Brain microvascular endothelial cell (primary cell): ENCODE results near the gene SPATA33.
"Not testable (repeated sequence)": the region's sequence is repeated elsewhere in the genome, so short reads cannot be mapped to it uniquely, and the experiment has no call there.

Source experiments
- DNase-seq: peaks from one replicate; pipeline ENCODE4 v3.0.0-alpha.2; 2020
- H3K27ac ChIP-seq: fragments of 250-450 bp; sonication (Bioruptor Pico); 2 replicates; pipeline ENCODE4 v1.5.1; 2020; ENCODE audit warnings: mild to moderate bottlenecking, moderate library complexity
- H3K27me3 ChIP-seq: fragments of 250-450 bp; sonication (Bioruptor Pico); replicated peaks from 2 replicates; pipeline ENCODE4 v1.5.1; 2020; ENCODE audit warnings: mild to moderate bottlenecking
- H3K36me3 ChIP-seq: fragments of 250-450 bp; sonication (Bioruptor Pico); replicated peaks from 2 replicates; pipeline ENCODE4 v1.5.1; 2020; ENCODE audit warnings: mild to moderate bottlenecking
- H3K4me3 ChIP-seq: 2 replicates; pipeline ENCODE4 v1.5.1; 2011; ENCODE audit warnings: low read depth, mild to moderate bottlenecking, control low read depth, low read length, moderate library complexity
- in situ Hi-C: cut with HindIII; loops from 2 replicates; pipeline ENCODE4 v1.10.0; 2017; ENCODE audit warnings: low sequenced_read_pairs, low pct_ligation_motif_present
- TF ChIP-seq, protein P1 (sequence below): IDR thresholded peaks from 2 replicates; pipeline ENCODE4 v1.5.1; 2011; ENCODE audit warnings: low read depth, mild to moderate bottlenecking, moderate library complexity, low read length, control low read depth, inconsistent platforms; ENCODE audit errors: missing control alignments

Gene SPATA33

GRCh38 chr16:89686520-89687091 is 29.0 kb downstream of the SPATA33 start, which contains the start of gene CDK10:
Gene CDK10, plus strand, starts transcription at chr16:89686689. Its CDS starts 22 bp downstream, at chr16:89686711.
- TF ChIP-seq, protein P1, sequence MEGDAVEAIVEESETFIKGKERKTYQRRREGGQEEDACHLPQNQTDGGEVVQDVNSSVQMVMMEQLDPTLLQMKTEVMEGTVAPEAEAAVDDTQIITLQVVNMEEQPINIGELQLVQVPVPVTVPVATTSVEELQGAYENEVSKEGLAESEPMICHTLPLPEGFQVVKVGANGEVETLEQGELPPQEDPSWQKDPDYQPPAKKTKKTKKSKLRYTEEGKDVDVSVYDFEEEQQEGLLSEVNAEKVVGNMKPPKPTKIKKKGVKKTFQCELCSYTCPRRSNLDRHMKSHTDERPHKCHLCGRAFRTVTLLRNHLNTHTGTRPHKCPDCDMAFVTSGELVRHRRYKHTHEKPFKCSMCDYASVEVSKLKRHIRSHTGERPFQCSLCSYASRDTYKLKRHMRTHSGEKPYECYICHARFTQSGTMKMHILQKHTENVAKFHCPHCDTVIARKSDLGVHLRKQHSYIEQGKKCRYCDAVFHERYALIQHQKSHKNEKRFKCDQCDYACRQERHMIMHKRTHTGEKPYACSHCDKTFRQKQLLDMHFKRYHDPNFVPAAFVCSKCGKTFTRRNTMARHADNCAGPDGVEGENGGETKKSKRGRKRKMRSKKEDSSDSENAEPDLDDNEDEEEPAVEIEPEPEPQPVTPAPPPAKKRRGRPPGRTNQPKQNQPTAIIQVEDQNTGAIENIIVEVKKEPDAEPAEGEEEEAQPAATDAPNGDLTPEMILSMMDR = no peak
- peak within 1 kb of the TSS; percentile 83 for H3K27ac ChIP-seq
- in situ Hi-C loops = no loop called here
- H3K36me3 ChIP-seq = peaks cover 24% of the 10 kb centered on the region
- DNase-seq = peak; percentile 83
- peak within 1 kb of the TSS; percentile 83 for H3K4me3 ChIP-seq
- H3K27me3 ChIP-seq = no peaks in the 10 kb centered on the region

DNA sequence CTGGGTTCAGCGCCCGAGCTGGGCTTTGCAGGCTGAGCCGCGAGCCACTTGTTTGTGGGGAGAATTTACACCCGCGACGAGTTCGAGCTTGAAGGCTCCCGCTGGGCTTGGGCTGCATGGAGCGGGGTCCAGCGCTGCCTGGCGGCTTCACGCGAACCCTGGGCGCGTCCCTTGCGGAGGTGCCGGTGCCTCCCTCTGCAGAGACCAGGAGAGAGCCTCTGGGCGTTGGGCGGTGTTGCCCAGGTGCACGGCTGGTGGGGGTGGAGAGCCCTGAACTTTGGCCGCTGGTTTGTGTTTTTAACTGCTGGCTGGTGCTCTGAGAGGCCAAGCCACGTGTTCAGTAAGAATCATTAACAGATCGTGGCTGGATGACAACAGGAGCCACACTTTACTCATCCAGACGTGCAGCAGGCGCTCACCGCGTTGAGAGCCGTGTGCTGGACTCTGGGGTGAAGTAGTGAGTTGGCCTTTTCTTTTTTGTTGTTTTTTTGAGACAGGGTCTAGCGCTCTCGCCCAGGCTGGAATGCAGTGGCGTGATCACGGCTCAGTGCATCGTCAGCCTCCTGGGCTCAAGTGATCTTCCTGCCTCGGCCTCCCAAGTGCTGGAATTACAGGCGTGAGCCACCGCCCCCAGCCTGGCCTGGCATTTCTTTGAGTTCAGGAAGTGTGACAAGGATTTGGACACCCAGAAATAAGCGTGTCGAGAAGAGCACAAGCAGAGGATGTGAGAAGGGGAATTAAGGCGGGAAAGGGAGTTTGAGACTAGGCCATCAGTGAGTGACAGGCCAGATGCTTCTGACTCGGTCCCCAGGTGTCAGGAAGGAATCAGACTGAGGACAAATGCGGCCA is 29.7 kb downstream of the SPATA33 start:
- TF ChIP-seq, protein P1 = peak; percentile 33
- peak; percentile 57 for DNase-seq
- peak overlapping the region; percentile 83 for H3K27ac ChIP-seq
- H3K27me3 ChIP-seq = no peaks in the 10 kb centered on the region
- H3K36me3 ChIP-seq = peaks cover 25% of the 10 kb centered on the region
- in situ Hi-C loops = no loop called here
- H3K4me3 ChIP-seq = peak overlapping the region; percentile 83

GRCh38 chr16:89688395-89688794 is 30.8 kb downstream of the SPATA33 start:
- TF ChIP-seq, protein P1 = no peak
- no peak overlapping the region for H3K27ac ChIP-seq
- H3K4me3 ChIP-seq = no peak overlapping the region
- H3K36me3 ChIP-seq = peaks cover 33% of the 10 kb centered on the region
- no peak for DNase-seq
- in situ Hi-C loops = no loop called here
- no peaks in the 10 kb centered on the region for H3K27me3 ChIP-seq

DNA sequence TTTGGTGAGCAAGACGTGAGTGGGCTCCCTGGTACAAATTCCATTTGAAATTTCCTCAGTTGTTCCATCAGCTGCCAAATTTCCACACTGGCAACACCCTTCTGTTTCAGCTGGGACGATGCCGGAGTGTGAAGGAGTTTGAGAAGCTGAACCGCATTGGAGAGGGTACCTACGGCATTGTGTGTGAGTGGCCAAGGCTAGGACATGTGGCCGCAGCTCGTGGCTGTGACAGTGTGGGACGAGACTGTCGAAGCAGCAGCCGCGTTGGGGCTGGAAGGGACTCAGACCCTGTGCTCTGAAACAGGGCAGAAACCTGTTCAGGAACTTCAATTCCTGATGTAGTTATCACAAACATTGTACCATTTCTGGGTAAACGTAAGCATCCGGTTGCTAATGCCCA is 31.5 kb downstream of the SPATA33 start:
- Histone ChIP-seq H3K36me3 (peaks cover 40% of the 10 kb centered on the region), H3K27ac (no peak overlapping the region)
- in situ Hi-C loops = no loop called here

DNA sequence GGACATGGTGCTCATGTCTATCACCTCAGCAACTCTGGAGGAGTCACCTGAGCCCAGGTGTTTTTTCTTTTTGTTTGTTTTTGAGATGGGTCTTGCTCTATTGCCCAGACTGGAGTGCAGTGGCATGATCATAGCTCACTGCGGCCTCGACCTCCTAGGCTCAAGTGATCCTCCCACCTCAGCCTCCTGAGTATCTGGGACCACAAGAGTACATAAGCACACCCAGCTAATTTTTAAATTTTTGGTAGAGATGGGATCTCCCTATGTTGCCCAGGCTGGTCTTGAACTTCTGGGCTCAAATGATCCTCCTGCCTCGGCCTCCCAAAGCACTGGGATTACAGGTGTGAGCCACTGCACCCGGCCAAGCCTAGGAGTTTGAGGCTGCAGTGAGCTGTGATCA is 32.0 kb downstream of the SPATA33 start:
- H3K4me3 ChIP-seq, in situ Hi-C loops, H3K27ac ChIP-seq, H3K27me3 ChIP-seq, DNase-seq: not testable (repeated sequence)
- peaks cover 44% of the 10 kb centered on the region for H3K36me3 ChIP-seq

More for the DNA sequence above, 31.5 kb downstream of the SPATA33 start:
- H3K4me3 ChIP-seq = no peak overlapping the region
- DNase-seq = no peak
- TF ChIP-seq, protein P1 = no peak
- no peaks in the 10 kb centered on the region for H3K27me3 ChIP-seq

DNA sequence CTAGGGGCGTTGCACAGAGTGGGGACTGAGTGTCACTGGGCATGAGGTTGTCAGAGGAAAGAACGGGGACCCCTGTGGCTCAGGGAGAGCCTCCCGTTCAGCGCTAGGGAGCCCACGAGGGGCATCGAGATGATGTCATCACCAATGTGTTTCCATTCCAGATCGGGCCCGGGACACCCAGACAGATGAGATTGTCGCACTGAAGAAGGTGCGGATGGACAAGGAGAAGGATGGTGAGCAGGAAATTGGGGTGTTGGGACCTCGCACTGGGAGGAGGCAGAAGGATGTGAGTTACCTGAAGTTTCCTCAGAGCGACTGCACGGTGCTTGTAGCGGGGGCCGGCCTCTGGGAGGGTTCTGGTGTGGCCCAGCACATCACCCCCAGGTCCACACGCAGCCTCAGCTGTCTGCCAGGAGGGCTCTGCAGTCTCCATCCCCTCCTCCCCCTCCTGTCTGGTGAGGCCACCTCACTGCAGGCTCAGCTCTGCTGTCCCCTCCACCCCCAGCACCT is 32.8 kb downstream of the SPATA33 start:
- DNase-seq = no peak
- in situ Hi-C loops = no loop called here
- Histone ChIP-seq H3K36me3 (peaks cover 50% of the 10 kb centered on the region), H3K27ac (no peak overlapping the region), H3K27me3 (no peaks in the 10 kb centered on the region), H3K4me3 (no peak overlapping the region)
- TF ChIP-seq, protein P1 = no peak
